ENCODE results near the gene CCDC102B. TPM values are rescaled to one million over a fixed set of nuclear protein-coding genes. Genes with fewer than 3 reads are reported as not detected.

Gene CCDC102B
- total and polyA plus RNA-seq, 2 experiments from 2014 or later = 1.3 to 2.1 TPM

- Histone ChIP-seq H3K79me2 (replicated peaks; ENCODE audit: insufficient read depth) (no peaks in the 10 kb centered on the region), H3K4me1 (ENCODE audit: insufficient read depth) (no peaks in the 10 kb centered on the region), H4K20me1 (replicated peaks; ENCODE audit: insufficient read depth) (no peaks in the 10 kb centered on the region), H3K27me3 (ENCODE audit: insufficient read depth) (no peaks in the 10 kb centered on the region), H3K36me3 (ENCODE audit: insufficient read depth) (no peaks in the 10 kb centered on the region), H3K4me2 (no peak overlapping the region), H3K27ac (ENCODE audit: low read depth) (no peak overlapping the region), H2AFZ (no peak overlapping the region), H3K9me2 (ENCODE audit: insufficient read depth) (no peaks in the 10 kb centered on the region), H3F3A (replicated peaks; ENCODE audit: low read depth) (no peaks in the 10 kb centered on the region), H3K4me3 (no peak overlapping the region)
- ATAC-seq (no peak), DNase-seq (ENCODE audit: low spot score) (no peak)
- Mint-ChIP-seq H3K4me1 (no peaks in the 10 kb centered on the region), H3K27me3 (ENCODE audit: insufficient read depth, low read depth, poor library complexity) (peaks cover 1% of the 10 kb centered on the region), H3K4me3 (no peak overlapping the region), H3K36me3 (ENCODE audit: low read depth) (no peaks in the 10 kb centered on the region), H3K27ac (no peak overlapping the region), H3K9me3 (no peaks in the 10 kb centered on the region)
- TF ChIP-seq ZNF331 (CRISPR knock-in tag; IDR thresholded peaks at IDR 0.05; ENCODE audit: low read depth) (no peak), EZH2 (IDR thresholded peaks at IDR 0.05; ENCODE audit: low read depth, unreplicated experiment) (no peak), STAT1 (IDR thresholded peaks at IDR 0.05; ENCODE audit: unreplicated experiment) (no peak), ETS1 (IDR thresholded peaks at IDR 0.05) (no peak), NANOG (IDR thresholded peaks at IDR 0.05; ENCODE audit: borderline replicate concordance) (no peak), ZNF114 (CRISPR knock-in tag; IDR thresholded peaks at IDR 0.05) (no peak), POLR2AphosphoS5 (IDR thresholded peaks at IDR 0.05; ENCODE audit: low read depth) (no peak), CREB1 (CRISPR knock-in tag; IDR thresholded peaks at IDR 0.05; ENCODE audit: low read depth) (no peak)
Observed at GRCh38 chr18:69035756-69036155, 237.9 kb downstream of the CCDC102B start.

DNA sequence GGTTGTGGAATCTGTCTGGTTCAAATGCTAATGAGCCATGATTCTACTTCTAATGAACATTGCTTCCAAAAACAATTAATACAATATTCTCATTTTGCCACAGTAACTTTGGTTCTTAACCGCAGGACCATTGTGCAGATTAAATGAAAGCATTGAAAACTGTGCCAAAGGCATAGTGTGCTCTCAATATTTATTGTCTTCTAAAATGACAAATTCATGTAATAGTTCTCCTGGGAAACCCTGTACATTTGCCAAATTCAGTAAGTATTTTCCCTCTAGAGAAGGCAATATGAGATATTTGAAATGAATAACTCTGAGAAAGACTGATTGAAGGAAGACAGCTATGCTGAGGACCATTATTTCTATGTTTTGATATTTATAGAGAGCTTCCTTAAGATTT is 246.3 kb downstream of the CCDC102B start:
- Histone ChIP-seq H3K4me1 (ENCODE audit: insufficient read depth) (peaks cover 11% of the 10 kb centered on the region; the same call in 1 of the 2 replicates), H3K36me3 (ENCODE audit: insufficient read depth) (no peaks in the 10 kb centered on the region), H2AFZ (no peak overlapping the region), H3K4me3 (no peak overlapping the region), H3K27me3 (ENCODE audit: insufficient read depth) (no peaks in the 10 kb centered on the region), H3K9me2 (ENCODE audit: insufficient read depth) (0 out of 2 replicates have a peak, but pooled peaks cover 2% of the 10 kb centered on the region), H4K20me1 (replicated peaks; ENCODE audit: insufficient read depth) (no peaks in the 10 kb centered on the region), H3K79me2 (replicated peaks; ENCODE audit: insufficient read depth) (no peaks in the 10 kb centered on the region), H3F3A (replicated peaks; ENCODE audit: low read depth) (no peaks in the 10 kb centered on the region), H3K27ac (ENCODE audit: low read depth) (no peak overlapping the region), H3K4me2 (no peak overlapping the region)
- DNase-seq (ENCODE audit: low spot score) = no peak
- ATAC-seq = no peak
- H3K4me3 Mint-ChIP-seq = no peak overlapping the region
- H3K36me3 Mint-ChIP-seq (ENCODE audit: low read depth) = no peaks in the 10 kb centered on the region
- H3K9me3 Mint-ChIP-seq = no peaks in the 10 kb centered on the region
- peaks cover 16% of the 10 kb centered on the region for H3K4me1 Mint-ChIP-seq
- H3K27ac Mint-ChIP-seq = no peak overlapping the region
- peaks cover 3% of the 10 kb centered on the region for H3K27me3 Mint-ChIP-seq (ENCODE audit: insufficient read depth, low read depth, poor library complexity)
- TF ChIP-seq EZH2phosphoT487 (IDR thresholded peaks at IDR 0.05; ENCODE audit: unreplicated experiment) (no peak), CTCF (conservative IDR thresholded peaks at IDR 0.05; ENCODE audit: low read depth in 2 of 2) (no peak), JUNB (IDR thresholded peaks at IDR 0.05; ENCODE audit: unreplicated experiment) (no peak), EZH2 (IDR thresholded peaks at IDR 0.05; ENCODE audit: low read depth, unreplicated experiment) (no peak), CREB1 (CRISPR knock-in tag; IDR thresholded peaks at IDR 0.05; ENCODE audit: low read depth) (no peak), POLR2AphosphoS5 (IDR thresholded peaks at IDR 0.05; ENCODE audit: low read depth) (no peak), ETS1 (IDR thresholded peaks at IDR 0.05) (no peak), NANOG (IDR thresholded peaks at IDR 0.05; ENCODE audit: borderline replicate concordance) (no peak), ZNF114 (CRISPR knock-in tag; IDR thresholded peaks at IDR 0.05) (no peak)
- TF ChIP-seq, protein P1, sequence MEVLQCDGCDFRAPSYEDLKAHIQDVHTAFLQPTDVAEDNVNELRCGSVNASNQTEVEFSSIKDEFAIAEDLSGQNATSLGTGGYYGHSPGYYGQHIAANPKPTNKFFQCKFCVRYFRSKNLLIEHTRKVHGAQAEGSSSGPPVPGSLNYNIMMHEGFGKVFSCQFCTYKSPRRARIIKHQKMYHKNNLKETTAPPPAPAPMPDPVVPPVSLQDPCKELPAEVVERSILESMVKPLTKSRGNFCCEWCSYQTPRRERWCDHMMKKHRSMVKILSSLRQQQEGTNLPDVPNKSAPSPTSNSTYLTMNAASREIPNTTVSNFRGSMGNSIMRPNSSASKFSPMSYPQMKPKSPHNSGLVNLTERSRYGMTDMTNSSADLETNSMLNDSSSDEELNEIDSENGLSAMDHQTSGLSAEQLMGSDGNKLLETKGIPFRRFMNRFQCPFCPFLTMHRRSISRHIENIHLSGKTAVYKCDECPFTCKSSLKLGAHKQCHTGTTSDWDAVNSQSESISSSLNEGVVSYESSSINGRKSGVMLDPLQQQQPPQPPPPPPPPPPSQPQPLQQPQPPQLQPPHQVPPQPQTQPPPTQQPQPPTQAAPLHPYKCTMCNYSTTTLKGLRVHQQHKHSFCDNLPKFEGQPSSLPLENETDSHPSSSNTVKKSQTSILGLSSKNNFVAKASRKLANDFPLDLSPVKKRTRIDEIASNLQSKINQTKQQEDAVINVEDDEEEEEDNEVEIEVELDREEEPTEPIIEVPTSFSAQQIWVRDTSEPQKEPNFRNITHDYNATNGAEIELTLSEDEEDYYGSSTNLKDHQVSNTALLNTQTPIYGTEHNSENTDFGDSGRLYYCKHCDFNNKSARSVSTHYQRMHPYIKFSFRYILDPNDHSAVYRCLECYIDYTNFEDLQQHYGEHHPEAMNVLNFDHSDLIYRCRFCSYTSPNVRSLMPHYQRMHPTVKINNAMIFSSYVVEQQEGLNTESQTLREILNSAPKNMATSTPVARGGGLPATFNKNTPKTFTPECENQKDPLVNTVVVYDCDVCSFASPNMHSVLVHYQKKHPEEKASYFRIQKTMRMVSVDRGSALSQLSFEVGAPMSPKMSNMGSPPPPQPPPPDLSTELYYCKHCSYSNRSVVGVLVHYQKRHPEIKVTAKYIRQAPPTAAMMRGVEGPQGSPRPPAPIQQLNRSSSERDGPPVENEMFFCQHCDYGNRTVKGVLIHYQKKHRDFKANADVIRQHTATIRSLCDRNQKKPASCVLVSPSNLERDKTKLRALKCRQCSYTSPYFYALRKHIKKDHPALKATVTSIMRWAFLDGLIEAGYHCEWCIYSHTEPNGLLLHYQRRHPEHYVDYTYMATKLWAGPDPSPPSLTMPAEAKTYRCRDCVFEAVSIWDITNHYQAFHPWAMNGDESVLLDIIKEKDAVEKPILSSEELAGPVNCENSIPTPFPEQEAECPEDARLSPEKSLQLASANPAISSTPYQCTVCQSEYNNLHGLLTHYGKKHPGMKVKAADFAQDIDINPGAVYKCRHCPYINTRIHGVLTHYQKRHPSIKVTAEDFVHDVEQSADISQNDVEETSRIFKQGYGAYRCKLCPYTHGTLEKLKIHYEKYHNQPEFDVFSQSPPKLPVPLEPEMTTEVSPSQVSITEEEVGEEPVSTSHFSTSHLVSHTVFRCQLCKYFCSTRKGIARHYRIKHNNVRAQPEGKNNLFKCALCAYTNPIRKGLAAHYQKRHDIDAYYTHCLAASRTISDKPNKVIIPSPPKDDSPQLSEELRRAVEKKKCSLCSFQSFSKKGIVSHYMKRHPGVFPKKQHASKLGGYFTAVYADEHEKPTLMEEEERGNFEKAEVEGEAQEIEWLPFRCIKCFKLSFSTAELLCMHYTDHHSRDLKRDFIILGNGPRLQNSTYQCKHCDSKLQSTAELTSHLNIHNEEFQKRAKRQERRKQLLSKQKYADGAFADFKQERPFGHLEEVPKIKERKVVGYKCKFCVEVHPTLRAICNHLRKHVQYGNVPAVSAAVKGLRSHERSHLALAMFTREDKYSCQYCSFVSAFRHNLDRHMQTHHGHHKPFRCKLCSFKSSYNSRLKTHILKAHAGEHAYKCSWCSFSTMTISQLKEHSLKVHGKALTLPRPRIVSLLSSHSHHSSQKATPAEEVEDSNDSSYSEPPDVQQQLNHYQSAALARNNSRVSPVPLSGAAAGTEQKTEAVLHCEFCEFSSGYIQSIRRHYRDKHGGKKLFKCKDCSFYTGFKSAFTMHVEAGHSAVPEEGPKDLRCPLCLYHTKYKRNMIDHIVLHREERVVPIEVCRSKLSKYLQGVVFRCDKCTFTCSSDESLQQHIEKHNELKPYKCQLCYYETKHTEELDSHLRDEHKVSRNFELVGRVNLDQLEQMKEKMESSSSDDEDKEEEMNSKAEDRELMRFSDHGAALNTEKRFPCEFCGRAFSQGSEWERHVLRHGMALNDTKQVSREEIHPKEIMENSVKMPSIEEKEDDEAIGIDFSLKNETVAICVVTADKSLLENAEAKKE (CRISPR knock-in tag; IDR thresholded peaks at IDR 0.05) = no peak
